Measurements from ENCODE around the gene HOXC10.
A peak's percentile ranks its signal among the peaks of the same experiment; 100 is the strongest.

The HOXC10 gene

GRCh38 chr12:54030889-54031471, 46.0 kb downstream of the HOXC10 start:
- no peak for DNase-seq

GRCh38 chr12:54031480-54031879, 46.5 kb downstream of the HOXC10 start:
- DNase-seq: no peak

GRCh38 chr12:54032086-54032619, 47.2 kb downstream of the HOXC10 start:
- no peak for DNase-seq

GRCh38 chr12:54032627-54033100, 47.7 kb downstream of the HOXC10 start, which contains the start of gene HOXC5:
Gene HOXC5, plus strand, starts transcription at chr12:54033050. Its CDS starts 73 bp downstream, at chr12:54033123.
- DNase-seq: peak; percentile 67

GRCh38 chr12:54033106-54033979, 48.4 kb downstream of the HOXC10 start:
- no peak for DNase-seq

GRCh38 chr12:54033980-54034784, 49.2 kb downstream of the HOXC10 start:
- no peak for DNase-seq

GRCh38 chr12:54034785-54035310, 49.9 kb downstream of the HOXC10 start:
- DNase-seq: no peak

GRCh38 chr12:54035568-54036264, 50.8 kb downstream of the HOXC10 start:
- no peak for DNase-seq

- no peak for DNase-seq
Observed at GRCh38 chr12:54036620-54037359, 51.8 kb downstream of the HOXC10 start.

- no peak for DNase-seq
Observed at GRCh38 chr12:54037360-54038283, 52.7 kb downstream of the HOXC10 start.

GRCh38 chr12:54038284-54038870, 53.4 kb downstream of the HOXC10 start:
- DNase-seq: no peak

- DNase-seq: no peak
Observed at GRCh38 chr12:54038871-54039414, 54.0 kb downstream of the HOXC10 start.

- DNase-seq: no peak
Observed at GRCh38 chr12:54039417-54040147, 54.6 kb downstream of the HOXC10 start.
